SK-N-SH treated with all-trans-retinoic acid at 6 μM for 48 hours (cell line): ENCODE results near the gene KCNH1.

Experiments used
- ATAC-seq: fragments of 200-7000 bp; cut with Tn5 transposase; 3 replicates; pipeline ENCODE4 v1.9.1; 2020; ENCODE audit warnings: mild to moderate bottlenecking, moderate library complexity
- ARNTL ChIP-seq: fragments of 450-650 bp; formaldehyde crosslinking; IDR thresholded peaks from 2 replicates; pipeline ENCODE4 v1.5.0; 2020; ENCODE audit warnings: low read depth, mild to moderate bottlenecking, moderate library complexity, borderline replicate concordance
- CREB5 ChIP-seq: fragments of 250-450 bp; sonication (Bioruptor Pico); IDR thresholded peaks from 2 replicates; pipeline ENCODE4 v1.5.1; 2020; ENCODE audit warnings: low read depth, mild to moderate bottlenecking, moderate library complexity
- CSDC2 ChIP-seq: fragments of 250-450 bp; sonication (Bioruptor Pico); IDR thresholded peaks from 2 replicates; pipeline ENCODE4 v1.5.0; 2020; ENCODE audit warnings: mild to moderate bottlenecking, moderate library complexity
- CSRNP3 ChIP-seq: fragments of 250-450 bp; sonication (Bioruptor Pico); IDR thresholded peaks from 2 replicates; pipeline ENCODE4 v1.5.1; 2021; ENCODE audit warnings: mild to moderate bottlenecking, moderate library complexity
- ESRRG ChIP-seq: fragments of 250-450 bp; sonication (Bioruptor Pico); IDR thresholded peaks from 2 replicates; pipeline ENCODE4 v1.6.1; 2021; ENCODE audit warnings: mild to moderate bottlenecking
- GLIS3 ChIP-seq: fragments of 250-450 bp; sonication (Bioruptor Pico); IDR thresholded peaks from 2 replicates; pipeline ENCODE4 v1.5.0; 2020; ENCODE audit warnings: mild to moderate bottlenecking, moderate library complexity
- ISL1 ChIP-seq: fragments of 250-450 bp; sonication (Bioruptor Pico); IDR thresholded peaks from 2 replicates; pipeline ENCODE4 v2.1.2; 2022; ENCODE audit warnings: mild to moderate bottlenecking, moderate library complexity
- PPARA ChIP-seq: fragments of 250-450 bp; sonication (Bioruptor Pico); IDR thresholded peaks from 2 replicates; pipeline ENCODE4 v1.5.0; 2020; ENCODE audit warnings: mild to moderate bottlenecking, borderline replicate concordance
- RARB ChIP-seq: fragments of 250-450 bp; sonication (Bioruptor Pico); IDR thresholded peaks from 2 replicates; pipeline ENCODE4 v1.8.0; 2021; ENCODE audit warnings: mild to moderate bottlenecking, moderate library complexity
- SNAI2 ChIP-seq: fragments of 250-450 bp; sonication (Bioruptor Pico); IDR thresholded peaks from 2 replicates; pipeline ENCODE4 v1.5.0; 2020; ENCODE audit warnings: mild to moderate bottlenecking, moderate library complexity
- TOX ChIP-seq: fragments of 250-450 bp; sonication (Bioruptor Pico); IDR thresholded peaks from 2 replicates; pipeline ENCODE4 v1.8.0; 2021; ENCODE audit warnings: mild to moderate bottlenecking, moderate library complexity, borderline replicate concordance
- ZC3H10 ChIP-seq: fragments of 250-450 bp; sonication (Bioruptor Pico); IDR thresholded peaks from 2 replicates; pipeline ENCODE4 v1.5.1; 2021; ENCODE audit warnings: mild to moderate bottlenecking, moderate library complexity
- ZFP30 ChIP-seq: fragments of 450-650 bp; formaldehyde crosslinking; IDR thresholded peaks from 2 replicates; pipeline ENCODE4 v1.5.0; 2022; ENCODE audit warnings: mild to moderate bottlenecking, moderate library complexity
- ZNF565 ChIP-seq: fragments of 450-650 bp; formaldehyde crosslinking; conservative IDR thresholded peaks from 2 replicates; pipeline ENCODE4 v1.5.0; 2020; ENCODE audit warnings: low read depth, mild to moderate bottlenecking, moderate library complexity
- ZNF70 ChIP-seq: fragments of 450-650 bp; formaldehyde crosslinking; IDR thresholded peaks from 2 replicates; pipeline ENCODE4 v1.5.0; 2020; ENCODE audit warnings: mild to moderate bottlenecking, moderate library complexity
- ZNF8 ChIP-seq: fragments of 450-650 bp; formaldehyde crosslinking; IDR thresholded peaks from 2 replicates; pipeline ENCODE4 v1.5.0; 2020; ENCODE audit warnings: mild to moderate bottlenecking, moderate library complexity

Gene KCNH1

GRCh38 chr1:210817385-210818275, 316.3 kb downstream of the KCNH1 start:
- TF ChIP-seq RARB (no peak), TOX (no peak), GLIS3 (no peak), ZNF565 (CRISPR knock-in tag) (no peak), SNAI2 (CRISPR knock-in tag) (no peak)
- TF ChIP-seq, all 23 proteins: peak for 0
- no peak for ATAC-seq

GRCh38 chr1:210815641-210816550, 318.1 kb downstream of the KCNH1 start:
- no peak for ATAC-seq
- no peak for TF ChIP-seq CSRNP3 (CRISPR knock-in tag)
- TF ChIP-seq ZFP30: no peak
- no peak for TF ChIP-seq ZNF565 (CRISPR knock-in tag)
- no peak for TF ChIP-seq TOX
- TF ChIP-seq CREB5 (CRISPR knock-in tag): no peak
- no peak for TF ChIP-seq ZC3H10 (CRISPR knock-in tag)

- no peak for TF ChIP-seq GLIS3
- no peak for TF ChIP-seq CREB5 (CRISPR knock-in tag)
- no peak for TF ChIP-seq ARNTL
- no peak for TF ChIP-seq ZNF8
- TF ChIP-seq PPARA (CRISPR knock-in tag): no peak
- TF ChIP-seq CSDC2 (CRISPR knock-in tag): no peak
- no peak for TF ChIP-seq CSRNP3 (CRISPR knock-in tag)
- TF ChIP-seq ZNF565 (CRISPR knock-in tag): no peak
- TF ChIP-seq ESRRG: no peak
- TF ChIP-seq, all 23 proteins: peak for 0
- no peak for ATAC-seq
These were observed 319.4 kb downstream of the KCNH1 start for GRCh38 chr1:210814382-210815123.

- no peak for TF ChIP-seq TOX
- no peak for TF ChIP-seq ESRRG
- no peak for TF ChIP-seq CSRNP3 (CRISPR knock-in tag)
- no peak for TF ChIP-seq ZNF8
- no peak for TF ChIP-seq ISL1
- no peak for TF ChIP-seq ZNF70 (CRISPR knock-in tag)
- TF ChIP-seq, all 23 proteins: peak for 0
- no peak for ATAC-seq
These were observed 332.4 kb downstream of the KCNH1 start for GRCh38 chr1:210801501-210801900.
